Measurements from ENCODE around the gene CCDC86. TPM values are rescaled to one million over a fixed set of nuclear protein-coding genes. Genes with fewer than 3 reads are reported as not detected.
A peak's percentile ranks its signal among the peaks of the same experiment; 100 is the strongest.
"Not testable (repeated sequence)": the region's sequence is repeated elsewhere in the genome, so short reads cannot be mapped to it uniquely, and the experiment has no call there.

Gene CCDC86, protein sequence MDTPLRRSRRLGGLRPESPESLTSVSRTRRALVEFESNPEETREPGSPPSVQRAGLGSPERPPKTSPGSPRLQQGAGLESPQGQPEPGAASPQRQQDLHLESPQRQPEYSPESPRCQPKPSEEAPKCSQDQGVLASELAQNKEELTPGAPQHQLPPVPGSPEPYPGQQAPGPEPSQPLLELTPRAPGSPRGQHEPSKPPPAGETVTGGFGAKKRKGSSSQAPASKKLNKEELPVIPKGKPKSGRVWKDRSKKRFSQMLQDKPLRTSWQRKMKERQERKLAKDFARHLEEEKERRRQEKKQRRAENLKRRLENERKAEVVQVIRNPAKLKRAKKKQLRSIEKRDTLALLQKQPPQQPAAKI
- 9.8 TPM for total RNA-seq

DNA sequence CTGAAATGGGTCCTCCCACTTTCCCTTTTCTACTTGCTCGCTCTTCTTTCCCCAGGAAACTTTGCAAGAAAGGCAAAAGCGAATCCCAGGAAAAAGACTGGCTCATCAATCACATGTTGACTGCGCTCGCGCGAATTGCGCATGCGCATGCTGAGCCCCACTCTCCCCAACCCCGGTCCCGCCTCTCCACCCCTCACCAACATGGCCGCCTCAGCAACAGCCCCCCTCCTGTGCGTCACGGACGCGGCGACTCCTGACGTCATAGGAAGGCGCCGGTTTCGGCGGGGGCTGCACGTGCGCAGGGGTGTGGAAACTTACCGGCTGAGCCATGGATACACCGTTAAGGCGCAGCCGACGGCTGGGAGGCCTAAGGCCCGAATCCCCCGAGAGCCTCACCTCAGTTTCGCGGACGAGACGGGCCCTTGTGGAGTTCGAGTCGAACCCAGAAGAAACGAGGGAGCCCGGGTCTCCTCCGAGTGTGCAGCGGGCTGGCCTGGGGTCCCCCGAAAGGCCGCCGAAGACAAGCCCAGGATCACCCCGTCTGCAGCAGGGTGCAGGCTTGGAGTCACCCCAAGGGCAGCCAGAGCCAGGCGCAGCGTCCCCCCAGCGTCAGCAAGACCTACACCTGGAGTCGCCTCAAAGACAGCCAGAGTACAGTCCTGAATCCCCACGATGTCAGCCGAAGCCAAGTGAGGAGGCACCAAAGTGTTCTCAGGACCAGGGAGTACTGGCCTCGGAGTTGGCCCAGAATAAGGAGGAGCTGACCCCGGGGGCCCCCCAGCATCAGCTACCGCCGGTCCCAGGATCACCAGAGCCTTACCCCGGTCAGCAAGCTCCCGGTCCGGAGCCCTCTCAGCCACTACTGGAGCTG is at the start of gene CCDC86:
CCDC86 (plus strand) TSS at position 317 of the 871 bp plus-strand sequence; CDS start at position 329, 12 bp downstream.
- peak; percentile 96 for DNase-seq

GRCh38 chr11:60792521-60792920 is 49.4 kb upstream of the CCDC86 start:
- DNase-seq: no peak

- DNase-seq: no peak
These were observed 46.6 kb upstream of the CCDC86 start for GRCh38 chr11:60795291-60795690.

GRCh38 chr11:60797846-60798630 is 43.9 kb upstream of the CCDC86 start:
- DNase-seq: no peak

GRCh38 chr11:60798631-60799030 is 43.3 kb upstream of the CCDC86 start:
- DNase-seq: no peak

DNA sequence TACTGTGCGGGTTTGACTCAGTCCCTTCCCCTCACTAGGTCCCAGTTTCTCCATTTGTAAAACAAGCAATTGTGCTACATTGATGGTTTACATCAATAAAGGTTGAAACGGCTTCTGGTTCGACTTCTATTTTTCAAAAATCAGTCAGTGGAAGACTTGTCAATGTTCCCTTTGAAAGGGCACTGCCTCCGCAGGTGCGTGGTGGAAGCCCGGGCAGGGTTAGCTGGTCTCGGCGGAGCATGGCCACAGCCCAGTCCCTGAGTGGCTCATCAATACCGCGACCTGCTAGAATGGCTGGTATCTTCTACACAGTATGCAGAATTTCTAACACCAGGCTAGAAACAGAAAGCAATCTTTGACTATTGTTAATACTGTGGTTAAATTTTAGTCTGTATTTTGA is 40.7 kb upstream of the CCDC86 start:
- no peak for DNase-seq

- DNase-seq: no peak
These were observed 38.5 kb upstream of the CCDC86 start for GRCh38 chr11:60803273-60803936.

DNA sequence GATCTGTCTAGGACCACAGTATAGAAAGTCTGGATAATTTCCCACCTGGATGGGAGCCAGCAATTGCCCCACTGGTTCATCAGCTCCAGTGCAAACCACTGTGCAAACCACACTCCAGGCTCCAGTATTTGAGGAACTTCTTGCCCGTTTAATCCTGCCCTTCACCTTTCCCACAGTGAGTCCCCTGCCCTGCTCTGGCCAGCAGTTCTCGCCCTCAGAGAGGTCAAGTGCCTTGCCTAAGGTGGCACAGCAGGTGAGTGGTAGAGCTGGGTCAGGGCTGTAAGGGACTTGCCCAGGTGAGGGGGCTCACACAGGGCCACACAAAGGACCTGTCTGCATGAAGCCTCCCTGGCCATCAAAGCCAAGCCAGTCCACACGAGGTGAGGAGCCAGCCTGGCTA is 32.7 kb upstream of the CCDC86 start:
- no peak for DNase-seq

DNA sequence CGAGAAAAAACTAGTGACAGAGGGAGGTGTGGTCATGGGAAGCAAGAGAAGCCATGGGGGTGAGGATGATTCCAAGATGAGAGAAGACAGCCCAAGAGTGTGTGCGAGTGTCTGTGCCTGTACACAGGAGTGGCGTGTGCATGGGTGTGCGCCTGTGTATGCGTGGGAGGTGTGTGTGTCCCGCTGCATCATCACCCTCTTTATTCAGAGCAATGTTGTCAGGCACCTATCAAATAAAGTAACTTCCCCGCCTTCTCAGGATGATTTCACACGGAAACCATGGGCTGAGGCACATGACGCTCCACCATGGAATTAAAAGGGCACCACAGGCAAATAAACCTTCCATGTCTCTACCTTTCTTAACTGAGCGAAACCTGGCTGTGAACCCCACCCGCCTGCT is 32.2 kb upstream of the CCDC86 start:
- DNase-seq: no peak

DNA sequence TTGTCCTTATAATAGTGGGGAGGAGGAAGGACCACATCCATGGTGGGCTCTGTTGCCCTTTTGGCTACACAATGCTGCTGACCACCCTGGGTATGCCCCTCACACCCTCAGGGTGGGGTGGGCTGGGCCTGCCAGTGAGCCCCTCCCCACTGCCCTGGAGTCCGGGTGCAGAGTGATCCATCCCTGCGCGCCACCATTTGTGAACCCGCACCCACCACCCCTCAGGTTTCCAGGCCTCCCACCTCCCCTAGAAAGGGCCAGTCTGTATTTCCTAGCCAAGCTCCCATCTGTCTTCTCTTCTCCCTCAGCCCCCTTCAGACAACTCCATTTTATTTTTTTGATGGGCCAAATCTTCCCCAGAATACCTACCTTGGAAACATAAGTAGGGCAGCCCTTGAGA is 31.8 kb upstream of the CCDC86 start:
- DNase-seq: no peak

DNA sequence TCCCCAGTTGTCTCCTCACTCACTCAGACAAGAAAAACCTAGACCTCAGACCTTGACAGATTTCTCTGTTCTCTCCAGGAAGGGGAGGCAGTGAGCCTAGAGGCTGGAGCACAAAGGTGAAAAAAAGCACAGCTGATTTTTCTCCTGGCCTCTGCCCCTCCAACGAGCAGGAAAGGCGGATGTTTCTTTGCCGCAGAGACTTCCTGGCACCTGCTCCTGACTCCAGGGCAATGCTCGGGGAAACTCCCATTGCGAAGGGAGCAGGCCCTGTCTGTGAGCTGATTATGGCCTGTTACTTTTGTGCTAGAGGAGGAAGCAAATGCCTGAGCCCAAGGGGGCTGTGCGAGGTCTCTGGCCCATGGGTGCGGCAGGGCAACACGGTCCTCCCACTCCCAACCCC is 31.3 kb upstream of the CCDC86 start:
- DNase-seq: no peak

DNA sequence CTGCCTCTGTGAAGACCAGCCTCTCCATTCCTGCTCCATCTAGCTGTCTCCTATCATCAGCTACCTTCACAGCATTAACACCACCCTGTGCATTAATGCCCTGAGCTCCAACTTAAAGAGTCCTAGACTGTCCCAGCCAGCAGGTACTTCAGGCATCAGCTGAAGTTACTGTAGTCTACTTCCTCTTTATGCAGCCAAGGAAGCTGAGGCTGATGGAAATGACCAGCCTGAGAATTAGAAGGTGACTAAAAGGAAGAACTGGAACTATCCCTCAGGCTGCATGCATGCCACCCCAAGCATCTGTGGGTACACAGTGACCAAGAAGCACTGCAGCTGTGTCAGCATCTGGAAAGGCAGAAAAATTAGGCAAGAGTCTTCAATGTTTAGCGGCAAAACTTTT is 28.6 kb upstream of the CCDC86 start:
- DNase-seq: no peak

- DNase-seq: no peak
These were observed 27.8 kb upstream of the CCDC86 start for GRCh38 chr11:60814112-60814511.

- no peak for DNase-seq
These were observed 25.2 kb upstream of the CCDC86 start for GRCh38 chr11:60816590-60817157.

DNA sequence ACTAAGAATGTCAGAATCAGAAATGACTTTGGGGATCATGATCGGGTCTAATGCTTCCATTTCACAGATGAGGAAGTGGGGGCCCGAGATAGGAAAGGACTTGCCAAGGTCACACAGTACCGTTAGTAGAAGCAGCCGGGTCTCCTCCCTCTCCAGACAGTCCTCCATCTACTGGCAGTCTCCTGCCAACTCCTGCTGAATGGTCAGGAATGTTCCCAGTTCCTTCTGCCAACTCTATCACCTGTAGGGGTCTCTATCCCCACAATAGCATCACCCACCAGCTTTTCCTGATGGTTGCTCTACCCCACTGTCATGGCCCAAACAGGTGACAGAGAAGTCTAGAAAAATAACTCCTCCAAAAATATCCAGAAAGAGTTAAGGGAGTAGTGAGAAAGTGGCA is 23.9 kb upstream of the CCDC86 start:
- DNase-seq: no peak

- no peak for DNase-seq
These were observed 19.9 kb upstream of the CCDC86 start for GRCh38 chr11:60821827-60822599.

- not testable (repeated sequence) for DNase-seq
These were observed 18.1 kb upstream of the CCDC86 start for GRCh38 chr11:60823745-60824306.

DNA sequence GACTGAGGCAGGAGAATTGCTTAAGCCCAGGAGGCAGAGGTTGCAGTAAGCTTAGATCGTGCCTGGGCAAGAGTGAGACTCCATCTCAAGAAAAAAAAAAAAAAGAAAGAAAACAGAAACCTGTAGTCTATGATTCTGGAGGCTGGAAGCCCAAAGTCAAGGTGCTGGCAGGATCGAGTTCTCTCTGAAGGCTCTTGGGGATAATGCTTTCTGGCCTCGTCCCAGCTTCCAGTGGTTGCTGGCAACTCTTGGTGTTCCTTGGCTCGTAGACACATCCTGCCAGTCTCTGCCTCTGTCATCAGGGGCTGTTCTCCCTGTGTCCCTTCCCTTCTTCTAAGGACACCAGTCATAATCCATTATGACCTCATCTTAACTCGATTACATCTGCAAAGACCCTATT is 16.8 kb upstream of the CCDC86 start:
- DNase-seq: no peak

- DNase-seq: no peak
These were observed 16.1 kb upstream of the CCDC86 start for GRCh38 chr11:60825790-60826189.

DNA sequence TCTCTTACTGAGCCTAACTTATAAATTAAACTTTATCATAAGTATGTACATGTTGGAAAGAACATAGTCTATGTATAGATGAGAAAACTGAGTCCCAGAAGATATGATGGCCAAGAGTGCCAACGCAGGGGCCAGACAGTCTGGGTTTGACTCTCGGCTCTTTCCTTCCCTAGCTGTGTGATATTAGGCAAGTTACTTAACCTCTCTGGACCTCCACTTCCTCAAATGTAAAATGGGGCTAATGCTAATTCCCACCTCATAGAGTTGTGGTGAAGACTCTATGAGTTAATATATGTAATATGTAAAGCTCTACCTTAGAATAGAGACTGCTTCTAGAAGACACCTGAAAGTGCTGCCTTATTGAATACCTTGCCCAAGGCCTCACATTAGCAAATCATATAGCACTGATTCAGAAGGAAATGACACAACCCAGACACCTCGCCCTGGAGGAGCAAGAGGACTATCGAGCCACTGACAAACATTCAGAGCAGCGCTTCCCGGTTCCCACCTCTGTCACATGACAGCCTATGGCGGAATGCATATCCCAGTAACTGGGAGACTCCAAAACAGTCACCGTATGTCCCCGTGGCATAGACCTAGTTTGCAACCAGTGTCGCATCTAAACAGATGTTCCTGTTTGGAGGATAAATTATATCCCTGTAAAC is 11.3 kb upstream of the CCDC86 start:
- DNase-seq: no peak

All from skin of body (tissue), 2 donors.